Loucy (cell line): ENCODE data around the gene CPA4.

ENCODE experiments used
- EZH2phosphoT487 ChIP-seq: fragments of 200-600 bp; IDR thresholded peaks from 2 replicates; pipeline ENCODE4 v1.6.1; 2018; ENCODE audit warnings: antibody characterized with exemption, mild to moderate bottlenecking, moderate library complexity, borderline replicate concordance
- TF ChIP-seq, protein P1 (sequence below): fragments of 200-600 bp; sonication (generic); conservative IDR thresholded peaks from 2 replicates; pipeline ENCODE4 v1.5.1; 2014; ENCODE audit warnings: mild to moderate bottlenecking, antibody characterized with exemption, low read length

DNA sequence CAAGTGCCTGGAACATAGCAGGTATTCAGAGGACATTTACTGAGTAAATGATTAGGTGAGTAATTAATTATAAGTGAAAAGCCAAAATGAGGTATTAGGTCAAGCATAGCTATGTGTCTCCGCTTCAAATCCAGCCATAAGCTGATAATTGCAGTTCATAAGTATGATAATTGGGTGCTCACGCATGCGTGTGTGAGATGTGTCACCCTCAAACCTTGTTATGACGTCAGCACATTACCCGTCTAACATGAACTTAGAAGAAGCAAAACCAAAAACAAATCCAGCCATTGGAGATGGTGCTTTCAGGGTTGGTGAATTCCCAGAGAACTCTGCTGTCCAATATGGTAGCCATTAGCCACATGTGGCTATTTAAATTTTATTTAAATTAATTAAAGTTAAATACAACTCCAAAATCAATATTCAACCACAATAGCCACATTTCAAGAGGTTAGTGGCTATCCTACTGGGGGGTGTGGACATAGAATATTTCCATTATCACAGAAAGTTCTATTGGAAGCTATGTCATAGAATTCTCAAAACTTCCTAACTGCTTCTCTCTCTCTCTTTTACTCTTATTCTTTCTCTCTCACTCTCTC lies 51.4 kb downstream of the CPA4 start, which contains the start of gene CPA5:
- TF ChIP-seq, protein P1, sequence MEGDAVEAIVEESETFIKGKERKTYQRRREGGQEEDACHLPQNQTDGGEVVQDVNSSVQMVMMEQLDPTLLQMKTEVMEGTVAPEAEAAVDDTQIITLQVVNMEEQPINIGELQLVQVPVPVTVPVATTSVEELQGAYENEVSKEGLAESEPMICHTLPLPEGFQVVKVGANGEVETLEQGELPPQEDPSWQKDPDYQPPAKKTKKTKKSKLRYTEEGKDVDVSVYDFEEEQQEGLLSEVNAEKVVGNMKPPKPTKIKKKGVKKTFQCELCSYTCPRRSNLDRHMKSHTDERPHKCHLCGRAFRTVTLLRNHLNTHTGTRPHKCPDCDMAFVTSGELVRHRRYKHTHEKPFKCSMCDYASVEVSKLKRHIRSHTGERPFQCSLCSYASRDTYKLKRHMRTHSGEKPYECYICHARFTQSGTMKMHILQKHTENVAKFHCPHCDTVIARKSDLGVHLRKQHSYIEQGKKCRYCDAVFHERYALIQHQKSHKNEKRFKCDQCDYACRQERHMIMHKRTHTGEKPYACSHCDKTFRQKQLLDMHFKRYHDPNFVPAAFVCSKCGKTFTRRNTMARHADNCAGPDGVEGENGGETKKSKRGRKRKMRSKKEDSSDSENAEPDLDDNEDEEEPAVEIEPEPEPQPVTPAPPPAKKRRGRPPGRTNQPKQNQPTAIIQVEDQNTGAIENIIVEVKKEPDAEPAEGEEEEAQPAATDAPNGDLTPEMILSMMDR, result no peak
- TF ChIP-seq EZH2phosphoT487, result no peak
